Left ventricle myocardium inferior (tissue), 1 donor: Measurements from ENCODE around the gene AHR. TPM values are rescaled to one million over a fixed set of nuclear protein-coding genes. Genes with fewer than 3 reads are reported as not detected.

Experiments
- DNase-seq: peaks from one replicate; pipeline ENCODE4 v3.0.0-alpha.2; 2020
- H3K27ac ChIP-seq: fragments of 200-600 bp; replicated peaks from 2 replicates; pipeline ENCODE4 v1.8.0; 2021
- H3K27me3 ChIP-seq: fragments of 200-600 bp; 2 replicates; pipeline ENCODE4 v1.8.0; 2021; ENCODE audit warnings: low read depth
- H3K36me3 ChIP-seq: fragments of 200-600 bp; 2 replicates; pipeline ENCODE4 v1.8.0; 2021
- H3K4me1 ChIP-seq: fragments of 200-600 bp; 2 replicates; pipeline ENCODE4 v1.8.0; 2021
- H3K4me3 ChIP-seq: fragments of 200-600 bp; 2 replicates; pipeline ENCODE4 v1.8.0; 2021; ENCODE audit warnings: mild to moderate bottlenecking, moderate library complexity
- H3K9me3 ChIP-seq: fragments of 200-600 bp; replicated peaks from 2 replicates; pipeline ENCODE4 v1.8.0; 2021
- intact Hi-C: fragments of 100-400 bp; cut with micrococcal nuclease; formaldehyde crosslinking; loops from one replicate; pipeline ENCODE4 v1.11.0; 2022
- long read RNA-seq: library from polyadenylated mRNA; unstranded; transcript quantifications from one replicate; pipeline ENCODE4 v2.0.0, GENCODE V29; 2021
- total RNA-seq: library from RNA; stranded (reverse); fragmentation: NEBNext Ultra II Directional; extraction: Animal tissue kit (Norgen Biotek cat#: 25700); gene quantifications from one replicate; pipeline ENCODE4 v1.2.1, GENCODE V29; 2021
- TF ChIP-seq, protein P1 (sequence below): fragments of 200-600 bp; IDR thresholded peaks from 2 replicates; pipeline ENCODE4 v1.8.0; 2021; ENCODE audit warnings: antibody characterized with exemption, mild to moderate bottlenecking, borderline replicate concordance
- donor health status: DM: no; HTN: yes; CAD: no; lungs with severe emphysema.

AHR gene
- 24.9 TPM for total RNA-seq
- long read RNA-seq, partial matches to known transcripts = 1 of 11 reads
- long read RNA-seq, other reads (novel, unspliced or antisense) = 10 of 11 reads

DNA sequence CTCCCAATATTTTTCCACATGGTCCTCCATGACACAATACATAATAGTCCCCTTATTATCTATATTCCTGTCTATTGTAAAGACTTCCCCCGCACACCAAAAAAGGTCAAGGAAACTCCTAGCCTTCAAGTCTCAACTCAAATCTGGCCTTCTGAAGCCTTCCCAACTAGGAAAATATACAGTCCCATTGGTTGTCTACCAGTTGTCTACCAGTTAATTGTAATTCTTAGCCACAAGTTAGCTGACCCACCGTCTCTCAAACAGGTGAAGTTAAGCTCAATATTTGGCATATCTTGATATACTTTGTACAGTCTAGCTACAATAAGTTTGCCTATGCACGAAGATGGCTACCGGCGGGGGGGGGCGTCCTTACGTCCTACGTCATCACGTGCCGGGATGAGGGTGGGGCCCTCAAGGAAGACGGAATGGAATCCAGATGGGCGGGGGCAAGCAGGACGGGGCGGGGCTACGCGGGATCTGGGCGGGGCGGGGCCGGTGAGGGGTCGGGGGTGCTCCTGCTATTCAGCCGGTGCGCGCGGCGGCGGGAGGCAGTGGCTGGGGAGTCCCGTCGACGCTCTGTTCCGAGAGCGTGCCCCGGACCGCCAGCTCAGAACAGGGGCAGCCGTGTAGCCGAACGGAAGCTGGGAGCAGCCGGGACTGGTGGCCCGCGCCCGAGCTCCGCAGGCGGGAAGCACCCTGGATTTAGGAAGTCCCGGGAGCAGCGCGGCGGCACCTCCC is at the start of gene AHR:
TSS of gene AHR (plus strand) at position 551 of the 738 bp plus-strand sequence. CDS start 613 bp downstream, outside the sequence.
- H3K4me1 ChIP-seq = peaks cover 50% of the 10 kb centered on the region
- H3K36me3 ChIP-seq = no peaks in the 10 kb centered on the region
- H3K27ac ChIP-seq = peak within 1 kb of the TSS; percentile 97
- no peaks in the 10 kb centered on the region for H3K9me3 ChIP-seq
- intact Hi-C loops = no loop called here
- no peaks in the 10 kb centered on the region for H3K27me3 ChIP-seq
- peak within 1 kb of the TSS; percentile 93 for H3K4me3 ChIP-seq
- DNase-seq = peak; percentile 95
- TF ChIP-seq, protein P1, sequence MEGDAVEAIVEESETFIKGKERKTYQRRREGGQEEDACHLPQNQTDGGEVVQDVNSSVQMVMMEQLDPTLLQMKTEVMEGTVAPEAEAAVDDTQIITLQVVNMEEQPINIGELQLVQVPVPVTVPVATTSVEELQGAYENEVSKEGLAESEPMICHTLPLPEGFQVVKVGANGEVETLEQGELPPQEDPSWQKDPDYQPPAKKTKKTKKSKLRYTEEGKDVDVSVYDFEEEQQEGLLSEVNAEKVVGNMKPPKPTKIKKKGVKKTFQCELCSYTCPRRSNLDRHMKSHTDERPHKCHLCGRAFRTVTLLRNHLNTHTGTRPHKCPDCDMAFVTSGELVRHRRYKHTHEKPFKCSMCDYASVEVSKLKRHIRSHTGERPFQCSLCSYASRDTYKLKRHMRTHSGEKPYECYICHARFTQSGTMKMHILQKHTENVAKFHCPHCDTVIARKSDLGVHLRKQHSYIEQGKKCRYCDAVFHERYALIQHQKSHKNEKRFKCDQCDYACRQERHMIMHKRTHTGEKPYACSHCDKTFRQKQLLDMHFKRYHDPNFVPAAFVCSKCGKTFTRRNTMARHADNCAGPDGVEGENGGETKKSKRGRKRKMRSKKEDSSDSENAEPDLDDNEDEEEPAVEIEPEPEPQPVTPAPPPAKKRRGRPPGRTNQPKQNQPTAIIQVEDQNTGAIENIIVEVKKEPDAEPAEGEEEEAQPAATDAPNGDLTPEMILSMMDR = no peak

DNA sequence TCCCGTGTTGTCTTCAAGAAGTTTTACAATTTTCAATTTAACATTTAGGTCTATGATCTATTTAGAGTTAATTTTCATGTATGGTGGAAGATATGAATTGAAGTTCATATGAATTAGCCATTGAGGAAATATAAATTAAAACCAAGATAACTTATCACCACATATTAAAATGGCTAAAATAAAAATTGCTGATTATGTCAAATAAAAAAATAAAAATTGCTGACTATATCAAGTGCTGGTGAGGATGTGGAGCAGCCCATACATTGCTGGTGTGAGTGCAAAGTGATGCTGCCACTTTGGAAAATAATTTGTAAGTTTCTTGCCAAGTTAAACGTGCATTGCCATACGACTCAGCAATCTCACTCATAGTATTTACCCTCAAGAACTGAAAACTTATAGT is 44.6 kb upstream of the AHR start:
- Histone ChIP-seq H3K9me3 (no peaks in the 10 kb centered on the region), H3K27me3 (no peaks in the 10 kb centered on the region)

DNA sequence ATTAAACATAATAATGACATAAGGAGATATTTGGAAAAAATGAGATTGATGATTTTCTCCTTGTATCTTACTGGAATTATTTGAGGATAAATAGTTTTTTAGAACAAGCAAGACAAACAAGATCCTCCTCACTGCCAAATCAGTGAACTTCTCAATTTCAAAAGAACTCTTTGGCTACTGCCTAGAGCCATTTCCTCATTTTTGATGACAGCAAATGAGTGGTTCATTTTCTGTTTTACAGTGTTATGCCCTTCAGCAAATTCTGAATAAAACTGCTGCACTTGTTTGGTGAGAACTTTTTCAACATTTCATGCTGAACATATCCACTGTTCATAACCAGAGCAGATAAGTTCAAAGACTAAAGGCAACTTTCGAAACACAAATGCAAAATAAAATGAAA is 42.5 kb upstream of the AHR start:
- Histone ChIP-seq H3K4me3 (no peak overlapping the region), H3K4me1 (no peaks in the 10 kb centered on the region), H3K36me3 (no peaks in the 10 kb centered on the region), H3K27ac (no peak overlapping the region), H3K27me3 (no peaks in the 10 kb centered on the region), H3K9me3 (no peaks in the 10 kb centered on the region)
- TF ChIP-seq, protein P1 = no peak
- intact Hi-C loops = no loop called here
- no peak for DNase-seq

More for the DNA sequence above, 44.6 kb upstream of the AHR start:
- H3K4me3 ChIP-seq = no peak overlapping the region
- no peaks in the 10 kb centered on the region for H3K36me3 ChIP-seq
- no peak overlapping the region for H3K27ac ChIP-seq
- DNase-seq = no peak
- TF ChIP-seq, protein P1 = no peak
- no peaks in the 10 kb centered on the region for H3K4me1 ChIP-seq
- intact Hi-C loops = no loop called here

DNA sequence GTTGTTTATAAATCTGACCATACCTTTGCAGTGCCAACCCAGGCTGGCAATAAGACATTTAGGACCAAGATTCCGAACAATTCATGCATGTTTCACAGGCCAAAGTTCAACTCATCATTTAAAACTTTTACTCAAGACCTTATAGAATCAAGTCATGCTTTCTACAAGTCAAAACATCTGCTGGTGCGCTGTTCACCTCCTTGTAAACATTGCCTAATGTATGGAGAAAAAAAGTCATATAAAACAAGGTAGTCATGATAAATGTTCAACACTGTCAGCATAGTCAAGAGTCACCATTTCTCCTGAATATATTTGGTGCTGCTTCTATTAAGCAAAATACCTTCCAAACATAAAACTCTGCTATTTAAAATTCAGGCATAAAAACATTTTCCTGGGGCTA is 42.1 kb upstream of the AHR start:
- no peak overlapping the region for H3K27ac ChIP-seq
- TF ChIP-seq, protein P1 = no peak
- no peaks in the 10 kb centered on the region for H3K27me3 ChIP-seq
- no peak overlapping the region for H3K4me3 ChIP-seq
- no peaks in the 10 kb centered on the region for H3K9me3 ChIP-seq
- H3K4me1 ChIP-seq = no peaks in the 10 kb centered on the region
- H3K36me3 ChIP-seq = no peaks in the 10 kb centered on the region
- DNase-seq = no peak
- intact Hi-C loops = no loop called here

DNA sequence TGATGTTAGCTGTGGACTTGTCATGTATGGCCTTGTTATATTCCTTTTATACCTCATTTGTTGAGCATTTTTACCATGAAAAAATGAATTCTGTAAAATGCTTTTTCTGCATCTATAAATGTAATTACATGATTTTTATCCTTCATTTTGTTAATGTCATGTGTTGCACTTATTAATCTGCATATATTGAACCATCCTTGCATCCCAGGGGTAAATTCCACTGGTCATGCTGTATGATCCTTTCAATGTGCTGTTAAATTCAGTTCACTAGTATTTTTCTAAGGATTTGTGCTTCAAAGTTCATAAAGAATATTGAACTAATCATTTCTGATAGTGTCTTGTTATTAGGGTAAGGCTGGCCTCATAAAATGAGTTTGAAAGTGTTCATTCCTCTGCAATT is 31.9 kb upstream of the AHR start:
- no peak overlapping the region for H3K4me3 ChIP-seq
- H3K4me1 ChIP-seq = no peaks in the 10 kb centered on the region
- TF ChIP-seq, protein P1 = no peak
- H3K36me3 ChIP-seq = no peaks in the 10 kb centered on the region
- H3K27me3 ChIP-seq = no peaks in the 10 kb centered on the region
- no peak for DNase-seq
- H3K9me3 ChIP-seq = peaks cover 55% of the 10 kb centered on the region
- intact Hi-C loops = no loop called here
- no peak overlapping the region for H3K27ac ChIP-seq
